GM19463 (cell line): ENCODE data around the gene S100A6.

ENCODE experiments used
- ATAC-seq: cut with Tn5 transposase; IDR thresholded peaks from one replicate; pipeline ENCODE4 v1.9.1; 2021; ENCODE audit warnings: mild to moderate bottlenecking, moderate library complexity; ENCODE audit not compliant: unreplicated experiment

S100A6 gene

DNA sequence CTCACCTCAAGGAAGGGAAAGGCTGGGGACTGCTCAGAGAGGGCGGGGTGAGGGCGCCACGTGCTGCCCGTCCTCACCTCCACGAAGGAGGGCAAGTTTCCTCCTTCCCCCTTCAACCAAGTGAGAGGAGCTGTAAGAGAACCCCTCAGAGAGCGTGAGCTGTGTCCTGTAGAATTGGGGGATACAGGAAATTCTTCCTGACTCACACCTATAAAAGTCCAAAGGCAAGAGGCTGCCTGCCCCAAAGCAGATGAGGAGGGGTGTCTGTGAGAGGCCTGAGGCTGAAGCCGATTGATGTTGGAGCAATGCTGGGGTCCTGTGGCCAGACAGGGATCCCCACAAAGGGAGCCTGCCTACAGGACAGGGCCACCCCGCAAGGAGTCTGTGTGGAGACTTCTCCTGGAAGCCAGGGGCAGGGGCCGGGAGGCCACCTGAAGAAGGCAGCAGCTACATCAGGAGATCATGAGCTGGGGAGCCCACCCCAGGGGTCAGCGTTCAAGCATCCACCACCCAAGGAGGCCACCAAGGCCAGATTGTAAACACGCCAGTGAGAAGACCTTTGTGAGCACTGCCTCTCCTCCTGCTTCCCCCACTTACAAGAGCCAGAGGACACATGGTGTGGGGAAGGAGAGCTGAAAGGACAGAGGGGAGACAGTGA lies 27.7 kb downstream of the S100A6 start:
- no peak for ATAC-seq

DNA sequence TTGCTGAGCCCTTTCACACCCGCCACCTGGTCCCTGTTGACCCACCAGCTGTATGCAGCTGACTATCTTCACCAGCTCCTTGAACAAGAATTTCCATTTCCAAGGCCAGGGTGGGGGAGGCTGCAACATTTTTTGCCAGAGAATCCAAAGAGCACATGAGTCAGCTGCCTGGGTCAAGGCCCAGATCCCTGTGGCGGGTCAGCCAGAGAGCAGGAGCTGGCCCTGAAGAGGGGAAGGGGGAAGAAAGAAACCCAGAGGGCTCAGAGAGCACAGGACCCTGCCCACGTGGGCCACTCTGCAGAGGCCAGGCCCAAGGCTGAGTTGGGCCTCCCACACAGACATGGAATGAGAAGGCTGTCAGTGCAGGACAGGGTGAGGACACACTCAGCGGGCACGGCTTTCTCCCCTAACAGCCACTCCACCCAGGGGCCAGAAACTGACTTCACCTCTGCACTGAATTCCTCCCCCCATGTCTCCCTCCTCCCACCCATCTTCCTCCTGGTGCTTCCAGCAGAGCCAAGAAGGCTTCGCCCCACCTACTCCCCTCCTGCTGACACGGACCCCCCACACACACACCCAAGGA lies 28.9 kb downstream of the S100A6 start:
- ATAC-seq: no peak

DNA sequence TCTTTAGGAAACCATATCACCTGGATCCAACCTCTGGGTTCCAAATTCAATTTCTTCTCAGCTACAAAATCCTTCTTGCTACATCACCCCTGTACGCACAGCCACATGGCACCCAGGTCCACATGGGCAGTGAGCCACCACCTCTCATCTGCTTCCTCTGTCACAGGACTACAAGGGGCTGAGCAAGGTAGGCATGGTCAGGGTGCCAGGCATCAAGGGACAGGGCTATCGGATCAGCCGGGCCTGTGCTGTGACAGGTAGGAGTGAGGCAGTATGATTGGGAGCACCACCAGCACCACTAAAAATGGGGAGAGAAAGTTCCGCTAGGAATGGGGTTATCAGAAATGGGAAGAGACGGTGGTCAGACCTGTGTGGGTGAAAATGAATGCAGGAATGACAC lies 29.4 kb downstream of the S100A6 start:
- no peak for ATAC-seq

DNA sequence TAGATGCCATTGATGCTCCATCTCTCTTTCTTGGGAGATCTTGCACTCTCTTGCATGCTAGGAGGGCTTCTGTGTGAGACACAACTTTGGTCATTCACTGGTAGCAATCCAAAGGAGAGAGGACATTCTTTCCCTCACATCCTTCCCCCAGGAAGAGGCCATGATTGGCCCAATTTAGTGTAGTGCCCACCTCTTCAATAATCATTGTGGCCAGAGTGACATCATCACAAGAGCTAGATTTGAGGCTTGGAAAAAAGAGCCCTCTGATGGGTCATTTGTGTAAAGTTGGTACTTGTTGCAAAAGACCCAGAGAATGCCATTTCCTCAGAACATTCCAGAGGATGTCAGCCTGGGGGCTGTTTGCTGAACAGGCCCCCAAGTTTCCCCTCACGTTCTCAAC lies 30.2 kb downstream of the S100A6 start:
- ATAC-seq: no peak

DNA sequence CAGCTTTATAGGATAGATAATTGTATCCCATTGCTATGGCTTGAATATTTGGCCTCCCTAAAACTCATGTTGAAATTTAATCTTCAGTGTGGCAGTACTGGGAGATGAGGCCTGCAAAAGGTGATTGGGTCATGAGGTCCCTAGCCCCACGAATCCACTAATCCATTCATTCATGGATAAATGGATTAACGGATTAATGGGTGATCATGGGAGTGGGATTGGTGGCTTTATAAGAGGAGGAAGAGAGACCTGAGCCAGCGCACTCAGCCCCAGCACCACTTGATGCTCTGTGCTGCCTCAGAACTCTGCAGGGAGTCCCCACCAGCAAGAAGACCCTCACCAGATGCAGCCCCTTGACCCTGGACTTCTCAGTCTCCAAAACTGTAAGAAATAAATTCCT lies 32.0 kb downstream of the S100A6 start:
- no peak for ATAC-seq

DNA sequence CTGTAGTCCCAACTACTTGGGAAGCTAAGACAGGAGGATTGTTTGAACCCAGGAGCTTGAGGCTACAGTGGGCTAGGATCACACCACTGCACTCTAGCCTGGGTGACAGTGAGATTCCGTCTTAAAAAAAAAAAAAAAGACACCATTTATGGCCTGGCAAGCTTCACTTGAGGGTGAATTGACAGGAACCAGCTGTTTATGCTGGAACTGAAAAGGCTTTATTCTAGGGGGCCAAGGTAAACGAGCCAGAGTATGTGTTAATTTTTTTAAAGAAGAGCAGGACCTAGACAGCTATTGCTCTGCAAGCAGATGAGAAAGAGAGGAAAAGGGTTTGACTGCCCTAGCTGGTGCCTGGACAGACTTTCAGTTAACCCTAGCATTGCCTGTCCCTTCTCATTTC lies 37.0 kb downstream of the S100A6 start:
- ATAC-seq: no peak

DNA sequence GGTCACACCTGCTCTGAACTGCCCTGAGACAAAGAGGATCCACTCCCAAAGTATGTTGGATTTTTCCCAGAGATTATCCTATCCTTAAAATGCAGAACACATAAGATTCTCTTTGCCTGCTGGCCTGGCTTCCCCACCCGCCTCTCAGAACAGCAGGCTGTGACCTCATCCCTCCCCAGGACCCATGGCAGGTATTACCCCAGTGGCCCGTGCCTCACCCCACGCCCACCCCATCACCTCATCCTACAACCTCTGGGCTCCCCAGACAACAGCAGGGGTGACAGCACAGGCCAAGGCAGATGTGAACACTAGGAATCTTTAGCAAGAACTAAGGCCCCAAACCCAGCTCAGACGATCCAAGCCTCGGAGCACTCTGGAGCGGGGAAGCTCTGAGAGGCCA lies 40.3 kb downstream of the S100A6 start:
- ATAC-seq: no peak

DNA sequence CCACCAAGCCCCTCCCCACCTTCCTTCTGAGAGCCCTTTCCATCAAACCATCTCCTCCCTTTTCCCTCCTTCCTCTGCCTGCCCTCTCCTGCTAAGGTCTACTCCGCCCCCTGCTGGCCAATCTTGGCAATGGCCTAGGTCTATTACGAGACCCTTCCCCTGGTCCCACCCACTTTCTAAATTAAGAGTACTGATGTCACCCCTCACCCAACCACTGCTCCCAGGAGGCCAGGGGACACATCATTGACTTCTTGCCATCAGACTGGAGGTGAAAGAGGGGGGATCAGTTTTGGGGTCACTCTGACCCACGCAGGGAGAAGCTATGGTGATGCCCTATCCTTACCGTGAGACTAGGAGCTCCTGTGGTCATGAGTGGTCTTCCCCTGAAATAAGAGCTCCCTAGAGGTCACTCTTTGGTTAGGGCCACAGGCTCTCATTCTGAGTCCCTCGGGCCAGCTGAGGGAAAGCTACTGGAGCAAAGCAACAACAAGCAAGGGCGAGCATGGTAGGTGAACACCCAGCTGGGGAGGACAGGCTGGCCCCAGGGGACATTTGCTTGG lies 40.7 kb downstream of the S100A6 start:
- ATAC-seq: no peak

DNA sequence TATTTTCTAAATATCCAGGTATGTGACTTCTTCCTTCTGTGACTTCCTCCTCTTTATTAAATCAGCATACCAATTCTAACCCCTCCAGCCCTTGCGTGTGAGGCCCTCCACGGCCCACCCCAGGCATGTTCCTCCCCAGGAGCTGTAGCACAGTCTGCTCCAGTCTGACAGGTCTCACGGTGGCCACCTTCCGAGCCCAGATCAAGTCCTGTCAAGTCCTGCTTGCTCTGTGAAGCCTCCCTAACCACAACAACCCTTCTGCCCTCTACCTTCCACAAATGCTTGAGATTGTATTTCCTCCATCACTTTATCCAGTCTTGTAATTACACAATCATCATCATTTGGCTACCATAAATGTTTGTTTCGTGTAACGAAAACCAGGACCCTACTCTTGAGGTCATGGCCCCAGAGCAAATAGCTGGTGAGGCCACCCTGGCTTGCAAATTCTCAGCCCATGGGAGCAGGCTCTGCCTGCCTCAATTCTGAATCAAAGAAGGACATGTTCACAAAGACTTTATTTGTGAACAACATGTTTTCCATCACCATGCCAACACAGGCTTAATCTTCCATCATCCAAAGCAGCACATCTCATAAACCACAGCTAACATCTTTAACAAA lies 42.3 kb downstream of the S100A6 start:
- no peak for ATAC-seq

DNA sequence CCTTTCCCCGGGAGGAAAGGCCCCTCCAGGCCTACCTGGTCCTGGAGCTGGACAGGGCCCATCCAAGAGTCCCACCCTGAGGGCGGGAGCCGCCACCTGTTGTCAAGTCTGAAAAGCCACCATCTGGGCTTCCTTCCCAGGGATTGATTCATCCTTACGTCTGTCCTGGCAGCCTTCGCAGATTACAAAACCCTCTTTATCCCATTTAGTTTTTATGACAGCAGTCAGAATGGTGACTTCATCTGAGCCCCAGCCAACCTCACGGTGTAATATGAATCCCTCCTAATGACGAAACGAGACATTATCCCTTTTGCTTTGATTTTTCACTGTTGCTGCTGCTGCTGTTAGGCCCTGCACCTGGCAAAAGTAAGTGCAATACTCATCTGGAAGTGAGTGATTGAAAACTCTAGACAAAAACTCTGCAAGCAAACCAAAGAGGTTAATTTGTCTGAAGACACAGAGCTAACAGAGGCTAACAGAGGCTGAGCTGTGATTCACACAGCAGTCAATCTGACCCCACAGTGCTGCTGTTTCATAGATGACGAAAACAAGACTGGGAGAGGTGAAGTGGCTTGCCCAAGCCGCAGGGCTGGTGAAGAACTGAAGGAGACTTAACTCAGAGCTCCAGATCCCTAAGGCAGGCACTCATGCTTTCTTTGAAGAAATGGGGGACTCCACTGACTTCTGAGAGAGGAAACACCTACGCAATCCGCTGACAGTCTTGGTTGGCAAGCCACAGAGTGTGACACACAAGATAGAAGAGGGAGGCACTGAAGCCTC lies 45.3 kb downstream of the S100A6 start:
- ATAC-seq: no peak

DNA sequence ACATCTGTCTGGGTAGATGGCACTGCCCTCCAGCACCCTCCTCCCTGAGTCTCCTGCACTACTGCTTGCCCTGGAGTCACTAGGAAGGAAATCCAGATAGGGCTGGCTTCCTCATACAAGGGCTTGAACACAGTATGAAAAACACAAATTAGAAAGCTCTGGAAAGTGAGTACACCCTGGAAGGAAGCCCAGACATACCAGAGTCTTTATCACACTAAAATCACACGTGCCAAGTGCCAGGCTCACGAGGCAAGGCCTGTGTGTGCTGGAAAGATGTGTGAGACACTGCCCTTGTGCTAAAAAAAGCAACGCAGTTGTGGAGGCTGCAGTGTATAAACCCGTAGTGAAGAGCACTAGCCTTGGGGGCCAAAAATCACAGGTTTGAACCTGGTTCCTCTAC lies 47.1 kb downstream of the S100A6 start:
- no peak for ATAC-seq

DNA sequence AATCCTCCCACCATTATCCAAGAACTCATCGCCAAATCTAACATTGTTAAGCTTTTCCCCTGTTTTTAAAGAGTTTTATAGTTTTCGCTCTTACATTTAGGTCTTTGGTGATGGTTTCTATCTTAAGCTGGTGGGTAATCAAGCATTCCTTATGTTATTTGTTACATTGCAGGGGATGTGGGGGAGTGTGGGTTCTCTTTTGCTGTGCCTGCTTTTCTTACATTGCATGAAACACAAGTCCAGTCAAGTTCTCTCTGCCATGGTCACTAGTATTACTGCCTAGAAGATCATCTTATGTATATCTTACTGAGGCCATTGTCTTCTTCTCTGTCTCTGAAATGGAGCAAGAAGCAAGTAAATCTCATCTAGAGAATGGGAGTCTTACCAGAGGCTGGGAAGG lies 48.1 kb downstream of the S100A6 start:
- no peak for ATAC-seq

DNA sequence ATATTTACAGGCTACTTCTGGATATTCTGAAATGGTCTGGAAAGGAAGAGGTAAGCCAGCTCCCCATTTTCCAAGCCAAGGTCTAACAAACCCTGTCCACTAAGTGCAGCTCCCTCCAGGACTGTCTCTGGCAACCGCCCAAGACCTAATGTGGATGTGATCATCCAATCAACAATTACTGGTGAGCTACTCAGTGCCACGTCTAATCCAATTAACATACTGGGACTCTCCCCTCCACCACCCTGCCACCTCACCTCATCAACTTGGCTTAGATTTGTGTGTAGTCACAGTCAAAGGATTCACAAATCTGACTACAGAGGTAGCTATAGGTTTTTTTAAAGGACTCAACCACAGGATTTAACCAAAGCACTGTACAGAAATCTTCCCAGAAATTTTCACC lies 49.9 kb downstream of the S100A6 start:
- no peak for ATAC-seq
